Measurements from ENCODE around the gene ADAMTS8.

GRCh38 chr11:130424613-130425140, 3.7 kb downstream of the ADAMTS8 start:
- TF ChIP-seq CTCF (conservative IDR thresholded peaks at IDR 0.05 in 1 of 2, IDR thresholded peaks at IDR 0.05 in 1 of 2; ENCODE audit: extremely low read depth in 1 of 2, insufficient read depth in 1 of 2, low read depth in 1 of 2, low read length in 2 of 2) = no peak
- no peak for TF ChIP-seq EZH2 (IDR thresholded peaks at IDR 0.05; ENCODE audit: borderline replicate concordance, low read length)
